ENCODE measurements around the gene ZNF169. TPM values are rescaled to one million over a fixed set of nuclear protein-coding genes. Genes with fewer than 3 reads are reported as not detected.
A peak's percentile ranks its signal among the peaks of the same experiment; 100 is the strongest.
"Not testable (repeated sequence)": the region's sequence is repeated elsewhere in the genome, so short reads cannot be mapped to it uniquely, and the experiment has no call there.

The ZNF169 gene
- total RNA-seq, 1 donor from 2014 or later: 4.1 TPM

DNA sequence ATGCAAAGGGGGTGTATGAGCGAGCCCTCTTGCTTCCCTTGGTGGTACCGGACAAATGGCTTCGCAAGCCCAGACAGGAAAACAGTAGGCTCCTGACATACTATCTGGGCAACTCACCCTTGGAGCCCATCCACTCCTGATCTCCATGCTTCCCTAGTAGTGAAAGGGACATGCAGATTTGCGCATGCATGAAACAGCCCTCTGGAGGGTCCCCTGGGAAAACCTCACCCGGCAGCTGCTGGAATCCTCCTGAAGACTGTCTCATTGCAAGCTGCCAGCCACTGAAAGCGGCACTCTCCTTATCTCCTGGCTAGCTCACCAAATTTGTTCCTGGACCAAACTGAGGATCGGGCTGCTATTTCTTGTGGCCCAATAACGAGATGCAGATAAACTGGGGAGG is 10.2 kb downstream of the ZNF169 start:
- H3K27ac ChIP-seq (ENCODE audit: low read depth, low read length): no peak overlapping the region
- no peak for TF ChIP-seq EZH2 (IDR thresholded peaks at IDR 0.05; ENCODE audit: insufficient read depth, low read length)
- TF ChIP-seq, protein P1, sequence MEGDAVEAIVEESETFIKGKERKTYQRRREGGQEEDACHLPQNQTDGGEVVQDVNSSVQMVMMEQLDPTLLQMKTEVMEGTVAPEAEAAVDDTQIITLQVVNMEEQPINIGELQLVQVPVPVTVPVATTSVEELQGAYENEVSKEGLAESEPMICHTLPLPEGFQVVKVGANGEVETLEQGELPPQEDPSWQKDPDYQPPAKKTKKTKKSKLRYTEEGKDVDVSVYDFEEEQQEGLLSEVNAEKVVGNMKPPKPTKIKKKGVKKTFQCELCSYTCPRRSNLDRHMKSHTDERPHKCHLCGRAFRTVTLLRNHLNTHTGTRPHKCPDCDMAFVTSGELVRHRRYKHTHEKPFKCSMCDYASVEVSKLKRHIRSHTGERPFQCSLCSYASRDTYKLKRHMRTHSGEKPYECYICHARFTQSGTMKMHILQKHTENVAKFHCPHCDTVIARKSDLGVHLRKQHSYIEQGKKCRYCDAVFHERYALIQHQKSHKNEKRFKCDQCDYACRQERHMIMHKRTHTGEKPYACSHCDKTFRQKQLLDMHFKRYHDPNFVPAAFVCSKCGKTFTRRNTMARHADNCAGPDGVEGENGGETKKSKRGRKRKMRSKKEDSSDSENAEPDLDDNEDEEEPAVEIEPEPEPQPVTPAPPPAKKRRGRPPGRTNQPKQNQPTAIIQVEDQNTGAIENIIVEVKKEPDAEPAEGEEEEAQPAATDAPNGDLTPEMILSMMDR (IDR thresholded peaks at IDR 0.05; ENCODE audit: insufficient read depth, low read depth, low read length): no peak
- no peak overlapping the region for H3K4me2 ChIP-seq (ENCODE audit: low read length)
- peaks cover 6% of the 10 kb centered on the region for H3K79me2 ChIP-seq (ENCODE audit: insufficient read depth, low read length)
- Mint-ChIP-seq H3K4me1 (ENCODE audit: low read depth, unreplicated experiment) (no peaks in the 10 kb centered on the region), H3K27ac (ENCODE audit: unreplicated experiment) (peak overlapping the region; percentile 69), H3K9me3 (ENCODE audit: unreplicated experiment) (peaks cover 4% of the 10 kb centered on the region), H3K27me3 (ENCODE audit: low read depth, unreplicated experiment) (no peaks in the 10 kb centered on the region), H3K36me3 (ENCODE audit: low read depth, unreplicated experiment) (peaks cover 5% of the 10 kb centered on the region), H3K4me3 (ENCODE audit: unreplicated experiment) (no peak overlapping the region)
- DNase-seq (ENCODE audit: low read depth): no peak
- H3K9ac ChIP-seq (ENCODE audit: low read length): no peak overlapping the region
- H3K4me1 ChIP-seq (ENCODE audit: insufficient read depth, low read length): no peaks in the 10 kb centered on the region
- H4K20me1 ChIP-seq (ENCODE audit: insufficient read depth, low read length): no peaks in the 10 kb centered on the region
- H3K36me3 ChIP-seq (ENCODE audit: insufficient read depth, low read length): no peaks in the 10 kb centered on the region
- no peak for FAIRE-seq
- no peaks in the 10 kb centered on the region for H3K27me3 ChIP-seq (ENCODE audit: insufficient read depth, low read length)
- H3K4me3 ChIP-seq (ENCODE audit: insufficient read depth, low read depth, low read length): no peak overlapping the region
- H2AFZ ChIP-seq (ENCODE audit: low read depth, low read length): no peak overlapping the region
- peaks cover 4% of the 10 kb centered on the region for H3K9me3 ChIP-seq (ENCODE audit: insufficient read depth, low read depth, low read length)

DNA sequence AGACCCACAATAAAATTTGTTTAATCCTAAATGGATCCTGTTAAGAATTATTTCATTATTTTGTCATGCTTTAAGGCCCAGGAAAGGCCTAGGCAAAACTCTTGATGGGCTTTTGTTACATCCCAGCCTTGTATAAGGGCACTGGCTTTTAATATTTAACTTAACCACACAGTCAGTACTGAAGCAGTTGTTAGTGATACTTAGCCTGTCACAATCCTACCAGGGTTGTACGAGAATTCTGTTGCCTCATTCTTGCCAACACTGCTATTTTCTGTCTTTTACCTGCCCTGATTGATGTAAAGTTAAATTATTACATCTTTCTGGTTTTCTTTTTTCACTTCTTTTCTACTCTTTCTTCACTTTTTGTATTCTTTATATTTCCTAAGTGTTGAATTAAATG is 10.9 kb downstream of the ZNF169 start:
- H3K4me1 Mint-ChIP-seq (ENCODE audit: low read depth, unreplicated experiment): no peaks in the 10 kb centered on the region
- TF ChIP-seq EZH2 (IDR thresholded peaks at IDR 0.05; ENCODE audit: insufficient read depth, low read length): no peak
- TF ChIP-seq, protein P1 (IDR thresholded peaks at IDR 0.05; ENCODE audit: insufficient read depth, low read depth, low read length): no peak
- no peak overlapping the region for H3K27ac Mint-ChIP-seq (ENCODE audit: unreplicated experiment)
- no peaks in the 10 kb centered on the region for H3K36me3 ChIP-seq (ENCODE audit: insufficient read depth, low read length)
- H3K9ac ChIP-seq (ENCODE audit: low read length): no peak overlapping the region
- H3K27ac ChIP-seq (ENCODE audit: low read depth, low read length): no peak overlapping the region
- no peaks in the 10 kb centered on the region for H4K20me1 ChIP-seq (ENCODE audit: insufficient read depth, low read length)
- peaks cover 4% of the 10 kb centered on the region for H3K9me3 ChIP-seq (ENCODE audit: insufficient read depth, low read depth, low read length)
- no peaks in the 10 kb centered on the region for H3K27me3 ChIP-seq (ENCODE audit: insufficient read depth, low read length)
- FAIRE-seq (no peak), DNase-seq (ENCODE audit: low read depth) (no peak)
- H3K4me2 ChIP-seq (ENCODE audit: low read length): no peak overlapping the region
- peaks cover 8% of the 10 kb centered on the region for H3K36me3 Mint-ChIP-seq (ENCODE audit: low read depth, unreplicated experiment)
- peaks cover 7% of the 10 kb centered on the region for H3K9me3 Mint-ChIP-seq (ENCODE audit: unreplicated experiment)
- H3K4me3 Mint-ChIP-seq (ENCODE audit: unreplicated experiment): no peak overlapping the region
- H2AFZ ChIP-seq (ENCODE audit: low read depth, low read length): no peak overlapping the region
- no peaks in the 10 kb centered on the region for H3K4me1 ChIP-seq (ENCODE audit: insufficient read depth, low read length)
- no peaks in the 10 kb centered on the region for H3K27me3 Mint-ChIP-seq (ENCODE audit: low read depth, unreplicated experiment)
- H3K4me3 ChIP-seq (ENCODE audit: insufficient read depth, low read depth, low read length): no peak overlapping the region
- peaks cover 3% of the 10 kb centered on the region for H3K79me2 ChIP-seq (ENCODE audit: insufficient read depth, low read length)

DNA sequence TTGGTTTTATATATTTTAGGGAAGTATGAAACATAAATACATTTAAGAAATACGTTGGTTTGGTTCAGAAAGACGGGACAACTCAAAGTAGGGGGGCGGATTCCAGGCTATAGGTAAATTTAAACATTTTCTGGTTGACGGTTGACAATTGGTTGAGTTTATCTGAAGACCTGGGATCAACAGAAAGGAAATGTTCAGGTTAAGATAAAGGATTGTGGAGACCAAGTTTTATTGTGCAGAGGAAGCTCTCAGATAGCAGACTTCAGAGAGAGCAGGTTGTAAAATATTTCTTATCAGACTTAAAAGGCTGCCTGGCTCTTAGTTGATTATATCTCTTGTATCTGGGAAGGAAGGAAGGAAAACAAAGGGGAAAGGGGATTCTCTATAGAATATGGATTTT is 17.9 kb downstream of the ZNF169 start:
- not testable (repeated sequence) for H3K4me3 ChIP-seq (ENCODE audit: insufficient read depth, low read depth, low read length); H3K27ac ChIP-seq (ENCODE audit: low read depth, low read length); H4K20me1 ChIP-seq (ENCODE audit: insufficient read depth, low read length); H3K4me1 ChIP-seq (ENCODE audit: insufficient read depth, low read length); H3K9ac ChIP-seq (ENCODE audit: low read length); H3K4me1 Mint-ChIP-seq (ENCODE audit: low read depth, unreplicated experiment); H3K27me3 Mint-ChIP-seq (ENCODE audit: low read depth, unreplicated experiment); DNase-seq (ENCODE audit: low read depth); H3K27ac Mint-ChIP-seq (ENCODE audit: unreplicated experiment); H3K4me2 ChIP-seq (ENCODE audit: low read length); H3K9me3 ChIP-seq (ENCODE audit: insufficient read depth, low read depth, low read length); H3K4me3 Mint-ChIP-seq (ENCODE audit: unreplicated experiment); H3K36me3 ChIP-seq (ENCODE audit: insufficient read depth, low read length); H2AFZ ChIP-seq (ENCODE audit: low read depth, low read length); H3K79me2 ChIP-seq (ENCODE audit: insufficient read depth, low read length); H3K27me3 ChIP-seq (ENCODE audit: insufficient read depth, low read length); FAIRE-seq
- peaks cover 16% of the 10 kb centered on the region for H3K9me3 Mint-ChIP-seq (ENCODE audit: unreplicated experiment)
- peaks cover 27% of the 10 kb centered on the region for H3K36me3 Mint-ChIP-seq (ENCODE audit: low read depth, unreplicated experiment)

Data from astrocyte (in vitro differentiated cells and primary cell).